IMR-90 (cell line): Measurements from ENCODE around the gene MKS1. TPM values are rescaled to one million over a fixed set of nuclear protein-coding genes. Genes with fewer than 3 reads are reported as not detected.

ENCODE experiments used
- ATAC-seq: fragments of 200-7000 bp; cut with Tn5 transposase; 2 replicates; pipeline ENCODE4 v1.9.1; 2020; ENCODE audit warnings: low read depth, mild to moderate bottlenecking, moderate library complexity
- BruUV-seq: library from RNA; stranded (reverse); fragments of 400-500 nt; replicated peaks from 2 replicates; lab custom pipeline; 2021; lab: Mats Ljungman, UMichigan
- CTCF ChIA-PET: fragments of 300-600 bp; formaldehyde crosslinking; extraction: SDS; loops from one replicate; lab custom pipeline; 2021; ENCODE audit warnings: antibody characterized with exemption; lab: Yijun Ruan, JAX
- POLR2A ChIA-PET: fragments of 300-600 bp; sonication (Branson Sonifier 250); formaldehyde crosslinking; loops from one replicate; lab custom pipeline; 2022; ENCODE audit warnings: antibody characterized with exemption; ENCODE audit not compliant: unreplicated experiment; lab: Charles Lee
- DNase-seq: peaks from one replicate; pipeline ENCODE4 v3.0.0; 2013
- H2AFZ ChIP-seq: replicated peaks from 2 replicates; pipeline ENCODE3; 2013; ENCODE audit warnings: low read length, mild to moderate bottlenecking; ENCODE audit not compliant: poor library complexity
- H2AK5ac ChIP-seq: 2 replicates; pipeline ENCODE4 v1.6.1; 2013; ENCODE audit warnings: low read depth, low read length, inconsistent platforms
- H2AK9ac ChIP-seq: replicated peaks from 2 replicates; pipeline ENCODE3; 2013; ENCODE audit warnings: mild to moderate bottlenecking, low read depth, low read length, moderate library complexity; ENCODE audit not compliant: poor library complexity
- H2BK120ac ChIP-seq: 2 replicates; pipeline ENCODE4 v1.6.1; 2013; ENCODE audit warnings: low read depth, low read length, inconsistent platforms
- H2BK15ac ChIP-seq: 3 replicates; pipeline ENCODE4 v1.6.1; 2013; ENCODE audit warnings: low read depth, low read length, inconsistent platforms
- H2BK20ac ChIP-seq: 2 replicates; pipeline ENCODE4 v1.6.1; 2013; ENCODE audit warnings: low read depth, mild to moderate bottlenecking, inconsistent platforms, low read length, moderate library complexity
- H2BK5ac ChIP-seq: 2 replicates; pipeline ENCODE4 v1.6.1; 2013; ENCODE audit warnings: mild to moderate bottlenecking, low read depth, low read length, inconsistent platforms; ENCODE audit not compliant: poor library complexity, severe bottlenecking
- H3K14ac ChIP-seq: replicated peaks from 2 replicates; pipeline ENCODE4 v1.6.1; 2013; ENCODE audit warnings: low read depth, low read length, inconsistent platforms
- H3K18ac ChIP-seq: 2 replicates; pipeline ENCODE4 v1.6.1; 2013; ENCODE audit warnings: low read depth, low read length, control low read depth
- H3K23ac ChIP-seq: 2 replicates; pipeline ENCODE4 v1.6.1; 2013; ENCODE audit warnings: low read depth, low read length, inconsistent platforms
- H3K27ac ChIP-seq: 2 replicates; pipeline ENCODE4 v1.5.1; 2013; ENCODE audit warnings: mild to moderate bottlenecking, control low read depth, low read length; ENCODE audit not compliant: insufficient read depth
- H3K27me3 ChIP-seq: 2 replicates; pipeline ENCODE4 v1.6.1; 2013; ENCODE audit warnings: low read length; ENCODE audit not compliant: control insufficient read depth, insufficient read depth
- H3K36me3 ChIP-seq: 2 replicates; pipeline ENCODE4 v1.6.1; 2013; ENCODE audit warnings: low read length, mixed read lengths; ENCODE audit not compliant: control insufficient read depth, insufficient read depth
- H3K4ac ChIP-seq: 2 replicates; pipeline ENCODE4 v1.6.1; 2013; ENCODE audit warnings: low read depth, low read length, inconsistent platforms
- H3K4me1 ChIP-seq: 2 replicates; pipeline ENCODE4 v1.6.1; 2013; ENCODE audit warnings: low read length, mixed read lengths; ENCODE audit not compliant: control insufficient read depth, insufficient read depth
- H3K4me2 ChIP-seq: 2 replicates; pipeline ENCODE4 v1.6.1; 2013; ENCODE audit warnings: low read depth, mild to moderate bottlenecking, control low read depth, low read length, moderate library complexity
- H3K4me3 ChIP-seq: 2 replicates; pipeline ENCODE4 v1.5.1; 2013; ENCODE audit warnings: low read depth, mild to moderate bottlenecking, control low read depth, low read length, moderate library complexity; ENCODE audit not compliant: insufficient read depth
- H3K56ac ChIP-seq: 2 replicates; pipeline ENCODE4 v1.6.1; 2013; ENCODE audit warnings: low read length, inconsistent platforms; ENCODE audit not compliant: insufficient read depth; ENCODE audit errors: extremely low read depth
- H3K79me1 ChIP-seq, 2 experiments: 2 replicates each; pipeline ENCODE4 v1.6.1; 2013; ENCODE audit warnings: low read length in 2 of 2, inconsistent platforms in 1 of 2, low read depth in 1 of 2
- H3K9ac ChIP-seq: 2 replicates; pipeline ENCODE4 v1.6.1; 2013; ENCODE audit warnings: low read depth, low read length, control low read depth
- H3K9me1 ChIP-seq: 2 replicates; pipeline ENCODE4 v1.6.1; 2013; ENCODE audit warnings: low read length, inconsistent platforms; ENCODE audit not compliant: insufficient read depth
- H3K9me3 ChIP-seq: 2 replicates; pipeline ENCODE4 v1.6.1; 2013; ENCODE audit warnings: low read length; ENCODE audit not compliant: control insufficient read depth, insufficient read depth
- H4K20me1 ChIP-seq: 2 replicates; pipeline ENCODE4 v1.6.1; 2013; ENCODE audit warnings: low read length, inconsistent platforms; ENCODE audit not compliant: insufficient read depth
- H4K5ac ChIP-seq: 2 replicates; pipeline ENCODE4 v1.6.1; 2013; ENCODE audit warnings: mild to moderate bottlenecking, low read depth, low read length, control low read depth
- H4K8ac ChIP-seq, 2 experiments: 2 replicates each; pipeline ENCODE4 v1.6.1; 2013; ENCODE audit warnings: low read depth in 2 of 2, low read length in 2 of 2, control low read depth in 1 of 2, inconsistent platforms in 1 of 2
- H4K91ac ChIP-seq: 2 replicates; pipeline ENCODE4 v1.6.1; 2013; ENCODE audit warnings: low read depth, low read length, inconsistent platforms; ENCODE audit not compliant: insufficient read depth
- BHLHE40 ChIP-seq: fragments of 150-350 bp; IDR thresholded peaks from 2 replicates; pipeline ENCODE4 v1.6.1; 2016; ENCODE audit warnings: mild to moderate bottlenecking, low read depth, low read length
- CEBPB ChIP-seq: IDR thresholded peaks from 2 replicates; pipeline ENCODE4 v1.6.1; 2012; ENCODE audit warnings: low read depth, low read length, improper control_type of control experiment
- CHD1 ChIP-seq: IDR thresholded peaks from 2 replicates; pipeline ENCODE4 v1.6.1; 2012; ENCODE audit warnings: low read depth, low read length, improper control_type of control experiment
- FOS ChIP-seq: fragments of 150-350 bp; IDR thresholded peaks from 2 replicates; pipeline ENCODE4 v1.6.1; 2016; ENCODE audit warnings: low read depth, low read length
- MAFK ChIP-seq: IDR thresholded peaks from 2 replicates; pipeline ENCODE4 v1.6.1; 2012; ENCODE audit warnings: low read depth, low read length, improper control_type of control experiment
- MXI1 ChIP-seq: IDR thresholded peaks from 2 replicates; pipeline ENCODE4 v1.6.1; 2012; ENCODE audit warnings: low read depth, mild to moderate bottlenecking, low read length, moderate library complexity, borderline replicate concordance
- POLR2A ChIP-seq: IDR thresholded peaks from 2 replicates; pipeline ENCODE4 v1.6.1; 2012; ENCODE audit warnings: mild to moderate bottlenecking, low read depth, low read length
- RAD21 ChIP-seq: IDR thresholded peaks from 2 replicates; pipeline ENCODE4 v1.6.1; 2012; ENCODE audit warnings: low read length, improper control_type of control experiment
- RCOR1 ChIP-seq: IDR thresholded peaks from 2 replicates; pipeline ENCODE4 v1.6.1; 2012; ENCODE audit warnings: mild to moderate bottlenecking, low read length, improper control_type of control experiment; ENCODE audit not compliant: insufficient replicate concordance
- RFX5 ChIP-seq: IDR thresholded peaks from 2 replicates; pipeline ENCODE4 v1.8.0; 2012; ENCODE audit warnings: low read depth, mild to moderate bottlenecking, low read length, moderate library complexity
- SMC3 ChIP-seq: fragments of 150-350 bp; IDR thresholded peaks from 2 replicates; pipeline ENCODE4 v1.6.1; 2016; ENCODE audit warnings: low read depth, mild to moderate bottlenecking, antibody characterized with exemption, low read length, moderate library complexity
- WGBS, 2 experiments: methylation state at CpG; one replicate each; pipeline versions ENCODE4 v1.1.5 to v1.1.7; 2013; ENCODE audit warnings: missing lambda C conversion rate in 2 of 2; ENCODE audit not compliant: insufficient read length in 1 of 2; ENCODE audit errors: extremely low coverage in 2 of 2; 5-methylcytosine and 5-hydroxymethylcytosine counted together
- dilution Hi-C: fragments of 300-500 bp; cut with HindIII; formaldehyde crosslinking; loops from one replicate; pipeline ENCODE4 v1.14.3; 2018; ENCODE audit warnings: low sequenced_read_pairs; ENCODE audit not compliant: unreplicated experiment
- in situ Hi-C: fragments of 300-500 bp; cut with MboI; formaldehyde crosslinking; loops from 3 replicates; pipeline ENCODE4 v1.14.3; 2019; ENCODE audit warnings: low sequenced_read_pairs, inconsistent platforms, mixed read lengths
- intact Hi-C: fragments of 100-400 bp; cut with micrococcal nuclease; formaldehyde crosslinking; loops from 2 replicates; pipeline ENCODE4 v1.10.0; 2022
- polyA plus RNA-seq, 3 experiments: library from polyadenylated mRNA; depleted of rRNA; stranded (reverse); fragments of >200 nt; gene quantifications; 2 replicates each; pipeline ENCODE4 v1.2.3, GENCODE V29; 2012; ENCODE audit warnings: low replicate concordance in 1 of 3
- total RNA-seq: library from RNA; depleted of rRNA; stranded (reverse); fragments of >200 nt; gene quantifications from 2 replicates; pipeline ENCODE4 v1.2.3, GENCODE V29; 2012
- TF ChIP-seq, protein P1 (sequence below): fragments of 150-350 bp; IDR thresholded peaks from 2 replicates; pipeline ENCODE4 v1.6.1; 2016; ENCODE audit warnings: low read depth, mild to moderate bottlenecking, low read length, moderate library complexity, borderline replicate concordance
- TF ChIP-seq, protein P2 (sequence below): fragments of 150-350 bp; IDR thresholded peaks from 2 replicates; pipeline ENCODE4 v1.6.1; 2017; ENCODE audit warnings: mild to moderate bottlenecking, antibody characterized with exemption, low read length, low read depth
- TF ChIP-seq, protein P3 (sequence below): conservative IDR thresholded peaks from 2 replicates; pipeline ENCODE4 v1.5.1; 2012; ENCODE audit warnings: mild to moderate bottlenecking, low read depth, low read length, improper control_type of control experiment

The MKS1 gene
- total and polyA plus RNA-seq, 2 of the 4 experiments (the other 2 are of a cell fraction) = 11.5 to 13.2 TPM

DNA sequence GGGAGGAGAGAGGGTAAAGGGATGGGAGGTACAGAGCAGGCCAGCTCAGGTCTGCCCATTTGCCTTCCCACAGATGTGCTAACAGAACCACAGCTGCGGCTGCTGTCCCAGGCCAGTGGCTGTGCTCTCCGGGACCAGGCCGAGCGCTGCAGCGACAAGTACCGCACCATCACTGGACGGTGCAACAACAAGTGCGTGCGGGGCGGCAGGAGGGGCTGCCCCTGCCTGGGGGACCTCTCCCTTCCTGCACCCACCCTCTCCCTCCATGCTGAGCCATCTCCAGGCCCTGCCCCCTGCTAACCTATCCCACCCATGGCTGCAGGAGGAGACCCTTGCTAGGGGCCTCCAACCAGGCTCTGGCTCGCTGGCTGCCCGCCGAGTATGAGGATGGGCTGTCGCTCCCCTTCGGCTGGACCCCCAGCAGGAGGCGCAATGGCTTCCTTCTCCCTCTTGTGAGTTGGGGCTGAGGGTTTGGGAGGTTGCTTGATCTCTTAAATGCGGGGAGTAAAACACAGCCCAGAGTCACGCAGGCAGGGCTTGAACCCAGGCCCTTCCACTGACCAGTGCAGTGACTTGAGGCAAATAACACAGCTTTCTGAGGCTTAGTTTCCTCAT, 25.3 kb downstream of the MKS1 start:
- Histone ChIP-seq H4K91ac (no peak overlapping the region), H3K18ac (no peak overlapping the region), H3K79me1 (no peaks in the 10 kb centered on the region), H3K4me1 (no peaks in the 10 kb centered on the region), H3K4ac (no peak overlapping the region), H4K20me1 (no peaks in the 10 kb centered on the region), H2BK20ac (no peak overlapping the region), H3K9me3 (no peaks in the 10 kb centered on the region), H3K14ac (no peak overlapping the region), H2BK5ac (no peak overlapping the region), H3K56ac (no peak overlapping the region), H2BK120ac (no peak overlapping the region), H3K27ac (no peak overlapping the region), H3K23ac (no peak overlapping the region), H3K9me1 (peaks cover 4% of the 10 kb centered on the region; the same call in 1 of the 2 replicates), H3K9ac (no peak overlapping the region), H3K27me3 (peaks cover 12% of the 10 kb centered on the region; the same call in 1 of the 2 replicates), H2BK15ac (no peak overlapping the region), H3K4me2 (no peak overlapping the region), H4K5ac (no peak overlapping the region), H2AK9ac (no peak overlapping the region), H3K36me3 (no peaks in the 10 kb centered on the region), H4K8ac (no peak overlapping the region), H2AK5ac (no peak overlapping the region), H3K4me3 (no peak overlapping the region), H2AFZ (no peak overlapping the region)
- no peak for DNase-seq
- dilution Hi-C loops = no loop called here
- no peak for TF ChIP-seq CEBPB
- TF ChIP-seq, protein P1, sequence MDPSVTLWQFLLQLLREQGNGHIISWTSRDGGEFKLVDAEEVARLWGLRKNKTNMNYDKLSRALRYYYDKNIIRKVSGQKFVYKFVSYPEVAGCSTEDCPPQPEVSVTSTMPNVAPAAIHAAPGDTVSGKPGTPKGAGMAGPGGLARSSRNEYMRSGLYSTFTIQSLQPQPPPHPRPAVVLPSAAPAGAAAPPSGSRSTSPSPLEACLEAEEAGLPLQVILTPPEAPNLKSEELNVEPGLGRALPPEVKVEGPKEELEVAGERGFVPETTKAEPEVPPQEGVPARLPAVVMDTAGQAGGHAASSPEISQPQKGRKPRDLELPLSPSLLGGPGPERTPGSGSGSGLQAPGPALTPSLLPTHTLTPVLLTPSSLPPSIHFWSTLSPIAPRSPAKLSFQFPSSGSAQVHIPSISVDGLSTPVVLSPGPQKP = no peak
- TF ChIP-seq CHD1 = no peak
- no peak for TF ChIP-seq RCOR1
- TF ChIP-seq BHLHE40 = no peak
- TF ChIP-seq, protein P2, sequence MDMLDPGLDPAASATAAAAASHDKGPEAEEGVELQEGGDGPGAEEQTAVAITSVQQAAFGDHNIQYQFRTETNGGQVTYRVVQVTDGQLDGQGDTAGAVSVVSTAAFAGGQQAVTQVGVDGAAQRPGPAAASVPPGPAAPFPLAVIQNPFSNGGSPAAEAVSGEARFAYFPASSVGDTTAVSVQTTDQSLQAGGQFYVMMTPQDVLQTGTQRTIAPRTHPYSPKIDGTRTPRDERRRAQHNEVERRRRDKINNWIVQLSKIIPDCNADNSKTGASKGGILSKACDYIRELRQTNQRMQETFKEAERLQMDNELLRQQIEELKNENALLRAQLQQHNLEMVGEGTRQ = no peak
- no peak for TF ChIP-seq RFX5
- no peak for TF ChIP-seq SMC3
- TF ChIP-seq FOS = no peak
- no peak for TF ChIP-seq RAD21
- TF ChIP-seq, protein P3, sequence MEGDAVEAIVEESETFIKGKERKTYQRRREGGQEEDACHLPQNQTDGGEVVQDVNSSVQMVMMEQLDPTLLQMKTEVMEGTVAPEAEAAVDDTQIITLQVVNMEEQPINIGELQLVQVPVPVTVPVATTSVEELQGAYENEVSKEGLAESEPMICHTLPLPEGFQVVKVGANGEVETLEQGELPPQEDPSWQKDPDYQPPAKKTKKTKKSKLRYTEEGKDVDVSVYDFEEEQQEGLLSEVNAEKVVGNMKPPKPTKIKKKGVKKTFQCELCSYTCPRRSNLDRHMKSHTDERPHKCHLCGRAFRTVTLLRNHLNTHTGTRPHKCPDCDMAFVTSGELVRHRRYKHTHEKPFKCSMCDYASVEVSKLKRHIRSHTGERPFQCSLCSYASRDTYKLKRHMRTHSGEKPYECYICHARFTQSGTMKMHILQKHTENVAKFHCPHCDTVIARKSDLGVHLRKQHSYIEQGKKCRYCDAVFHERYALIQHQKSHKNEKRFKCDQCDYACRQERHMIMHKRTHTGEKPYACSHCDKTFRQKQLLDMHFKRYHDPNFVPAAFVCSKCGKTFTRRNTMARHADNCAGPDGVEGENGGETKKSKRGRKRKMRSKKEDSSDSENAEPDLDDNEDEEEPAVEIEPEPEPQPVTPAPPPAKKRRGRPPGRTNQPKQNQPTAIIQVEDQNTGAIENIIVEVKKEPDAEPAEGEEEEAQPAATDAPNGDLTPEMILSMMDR = no peak
- no peak for TF ChIP-seq POLR2A
- no peak for TF ChIP-seq MAFK
- no peak for TF ChIP-seq MXI1
- ATAC-seq = no peak
- no TSS peak for BruUV-seq
- 90% methylated on average over 2 of the region's 18 CpGs; no CpG with 5 or more reads in 1 of the 2 experiments for WGBS, 2 experiments
- in situ Hi-C loops = no loop called here
- CTCF ChIA-PET = no interaction called here
- POLR2A ChIA-PET = no interaction called here
- intact Hi-C loops = no loop called here
